ENCODE results near the gene CMC1. TPM values are rescaled to one million over a fixed set of nuclear protein-coding genes. Genes with fewer than 3 reads are reported as not detected.

The CMC1 gene
- total RNA-seq, 1 experiment from 2014 or later, result 22.8 TPM

GRCh38 chr3:28234454-28234853, 7.0 kb upstream of the CMC1 start:
- intact Hi-C loops (cut with micrococcal nuclease; ENCODE audit: unreplicated experiment), result no loop called here
- Histone ChIP-seq H3K4me1 (no peaks in the 10 kb centered on the region), H3K4me3 (ENCODE audit: low read depth, low read length) (no peak overlapping the region), H3K9me3 (no peaks in the 10 kb centered on the region), H3K36me3 (ENCODE audit: control insufficient read depth, insufficient read depth, low read length) (no peaks in the 10 kb centered on the region), H3K27me3 (replicated peaks; ENCODE audit: control insufficient read depth, insufficient read depth, low read length) (no peaks in the 10 kb centered on the region)
- Mint-ChIP-seq H3K27ac (ENCODE audit: unreplicated experiment) (no peak overlapping the region), H3K27me3 (ENCODE audit: insufficient read depth, unreplicated experiment) (peaks cover 6% of the 10 kb centered on the region), H3K4me1 (ENCODE audit: low read depth, unreplicated experiment) (no peaks in the 10 kb centered on the region), H3K4me3 (ENCODE audit: unreplicated experiment) (no peak overlapping the region), H3K9me3 (ENCODE audit: unreplicated experiment) (no peaks in the 10 kb centered on the region), H3K36me3 (ENCODE audit: insufficient read depth, unreplicated experiment) (no peaks in the 10 kb centered on the region)
- POLR2A ChIA-PET, result no interaction called here
- CTCF ChIA-PET, result no interaction called here
- BruUV-seq (replicated peaks), result no TSS peak
- DNase-seq, result no peak
- no peak for TF ChIP-seq CTCF (IDR thresholded peaks at IDR 0.05; ENCODE audit: insufficient read depth in 1 of 2, low read depth in 1 of 2, low read length in 1 of 2, severe bottlenecking in 1 of 2, unreplicated experiment in 1 of 2)

- H3K4me3 ChIP-seq (ENCODE audit: low read depth, low read length), result no peak overlapping the region
- peaks cover 12% of the 10 kb centered on the region; the same call in 1 of the 2 replicates for H3K4me1 ChIP-seq
- no peak overlapping the region for H3K4me3 Mint-ChIP-seq (ENCODE audit: unreplicated experiment)
Observed at GRCh38 chr3:28239108-28239507, 2.3 kb upstream of the CMC1 start.

GRCh38 chr3:28240441-28240840, 978 bp upstream of the CMC1 start:
- DNase-seq, result peak in 1 of 2 experiments; percentile 21
- Mint-ChIP-seq H3K4me1 (ENCODE audit: low read depth, unreplicated experiment) (peaks cover 31% of the 10 kb centered on the region), H3K4me3 (ENCODE audit: unreplicated experiment) (peak overlapping the region; percentile 88), H3K27me3 (ENCODE audit: insufficient read depth, unreplicated experiment) (no peaks in the 10 kb centered on the region), H3K27ac (ENCODE audit: unreplicated experiment) (no peak overlapping the region), H3K9me3 (ENCODE audit: unreplicated experiment) (no peaks in the 10 kb centered on the region), H3K36me3 (ENCODE audit: insufficient read depth, unreplicated experiment) (peaks cover 15% of the 10 kb centered on the region)
- no TSS peak for BruUV-seq (replicated peaks)
- no peaks in the 10 kb centered on the region for H3K36me3 ChIP-seq (ENCODE audit: control insufficient read depth, insufficient read depth, low read length)
- intact Hi-C loops (cut with micrococcal nuclease; ENCODE audit: unreplicated experiment), result loop anchor here (2.0 kb wide), 2 partner anchors 108 to 526 kb away; partner anchors contain the start of genes AZI2 and ZCWPW2
- H3K4me3 ChIP-seq (ENCODE audit: low read depth, low read length), result peak overlapping the region; percentile 74
- H3K9me3 ChIP-seq, result no peaks in the 10 kb centered on the region
- no peak for TF ChIP-seq CTCF (IDR thresholded peaks at IDR 0.05; ENCODE audit: insufficient read depth in 1 of 2, low read depth in 1 of 2, low read length in 1 of 2, severe bottlenecking in 1 of 2, unreplicated experiment in 1 of 2)
- ChIA-PET POLR2A (no interaction called here), CTCF (no interaction called here)
- no peaks in the 10 kb centered on the region for H3K27me3 ChIP-seq (replicated peaks; ENCODE audit: control insufficient read depth, insufficient read depth, low read length)
- H3K4me1 ChIP-seq, result peaks cover 16% of the 10 kb centered on the region

More at GRCh38 chr3:28239108-28239507, 2.3 kb upstream of the CMC1 start:
- CTCF ChIA-PET, result no interaction called here
- Mint-ChIP-seq H3K9me3 (ENCODE audit: unreplicated experiment) (no peaks in the 10 kb centered on the region), H3K27me3 (ENCODE audit: insufficient read depth, unreplicated experiment) (peaks cover 3% of the 10 kb centered on the region), H3K27ac (ENCODE audit: unreplicated experiment) (no peak overlapping the region), H3K36me3 (ENCODE audit: insufficient read depth, unreplicated experiment) (peaks cover 10% of the 10 kb centered on the region), H3K4me1 (ENCODE audit: low read depth, unreplicated experiment) (peaks cover 18% of the 10 kb centered on the region)
- H3K27me3 ChIP-seq (replicated peaks; ENCODE audit: control insufficient read depth, insufficient read depth, low read length), result no peaks in the 10 kb centered on the region
- TF ChIP-seq CTCF (IDR thresholded peaks at IDR 0.05; ENCODE audit: insufficient read depth in 1 of 2, low read depth in 1 of 2, low read length in 1 of 2, severe bottlenecking in 1 of 2, unreplicated experiment in 1 of 2), result no peak
- no peak for DNase-seq
- H3K9me3 ChIP-seq, result no peaks in the 10 kb centered on the region
- H3K36me3 ChIP-seq (ENCODE audit: control insufficient read depth, insufficient read depth, low read length), result no peaks in the 10 kb centered on the region
- no TSS peak for BruUV-seq (replicated peaks)
- intact Hi-C loops (cut with micrococcal nuclease; ENCODE audit: unreplicated experiment), result no loop called here
- POLR2A ChIA-PET, result no interaction called here
